AG04449 (cell line): ENCODE results near the gene PADI1.

Experiments
- CTCF ChIA-PET: fragments of 350-600 bp; formaldehyde crosslinking; extraction: SDS; loops from one replicate; lab custom pipeline; 2021; ENCODE audit warnings: antibody characterized with exemption; lab: Yijun Ruan, JAX
- POLR2A ChIA-PET: fragments of 400-600, 350-600 bp; formaldehyde crosslinking; extraction: SDS; loops from one replicate; lab custom pipeline; 2020; ENCODE audit warnings: antibody characterized with exemption, inconsistent platforms; lab: Yijun Ruan, JAX
- DNase-seq: peaks from one replicate; pipeline ENCODE4 v3.0.0-alpha.2; 2010; ENCODE audit warnings: low read depth, low spot score
- H3K4me3 ChIP-seq: 2 replicates; pipeline ENCODE4 v1.5.1; 2011; ENCODE audit warnings: low read depth, mild to moderate bottlenecking, control low read depth, low read length
- TF ChIP-seq, protein P1 (sequence below): IDR thresholded peaks from one replicate; pipeline ENCODE4 v1.5.1; 2011; ENCODE audit warnings: mild to moderate bottlenecking, moderate library complexity, low read length, control low read depth, inconsistent platforms; ENCODE audit not compliant: insufficient read depth; ENCODE audit errors: missing control alignments

The PADI1 gene

DNA sequence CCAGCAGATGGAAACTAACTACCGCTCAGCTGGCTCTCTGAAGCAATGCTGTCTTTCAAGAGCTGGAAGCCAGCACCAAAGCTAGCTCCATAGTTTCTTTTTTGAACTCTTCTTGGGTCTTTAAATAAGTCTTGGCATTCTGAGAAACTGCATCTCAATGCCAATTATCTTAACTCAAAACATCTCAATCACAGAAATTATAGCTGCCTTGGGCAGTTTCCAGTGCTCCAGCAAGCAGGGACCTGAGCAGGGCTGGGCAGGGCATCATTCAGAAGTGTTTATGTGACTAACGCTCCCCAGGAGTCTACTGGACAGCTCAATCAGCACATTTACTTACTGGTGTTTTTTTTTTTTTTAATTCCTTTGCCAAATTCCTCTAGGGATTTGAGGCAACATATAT, 84.8 kb downstream of the PADI1 start:
- no peak for DNase-seq
- TF ChIP-seq, protein P1, sequence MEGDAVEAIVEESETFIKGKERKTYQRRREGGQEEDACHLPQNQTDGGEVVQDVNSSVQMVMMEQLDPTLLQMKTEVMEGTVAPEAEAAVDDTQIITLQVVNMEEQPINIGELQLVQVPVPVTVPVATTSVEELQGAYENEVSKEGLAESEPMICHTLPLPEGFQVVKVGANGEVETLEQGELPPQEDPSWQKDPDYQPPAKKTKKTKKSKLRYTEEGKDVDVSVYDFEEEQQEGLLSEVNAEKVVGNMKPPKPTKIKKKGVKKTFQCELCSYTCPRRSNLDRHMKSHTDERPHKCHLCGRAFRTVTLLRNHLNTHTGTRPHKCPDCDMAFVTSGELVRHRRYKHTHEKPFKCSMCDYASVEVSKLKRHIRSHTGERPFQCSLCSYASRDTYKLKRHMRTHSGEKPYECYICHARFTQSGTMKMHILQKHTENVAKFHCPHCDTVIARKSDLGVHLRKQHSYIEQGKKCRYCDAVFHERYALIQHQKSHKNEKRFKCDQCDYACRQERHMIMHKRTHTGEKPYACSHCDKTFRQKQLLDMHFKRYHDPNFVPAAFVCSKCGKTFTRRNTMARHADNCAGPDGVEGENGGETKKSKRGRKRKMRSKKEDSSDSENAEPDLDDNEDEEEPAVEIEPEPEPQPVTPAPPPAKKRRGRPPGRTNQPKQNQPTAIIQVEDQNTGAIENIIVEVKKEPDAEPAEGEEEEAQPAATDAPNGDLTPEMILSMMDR, result no peak
- H3K4me3 ChIP-seq, result no peak overlapping the region
- POLR2A ChIA-PET, result interaction anchor here (0.8 kb wide), 1 partner anchor 56 kb away, joined by 3 read pairs; no protein-coding TSS in a partner anchor
- CTCF ChIA-PET, result interaction anchor here (0.7 to 2.1 kb wide), 6 partner anchors 10 to 168 kb away, joined by 3 to 9 read pairs (median 5); no protein-coding TSS in a partner anchor

DNA sequence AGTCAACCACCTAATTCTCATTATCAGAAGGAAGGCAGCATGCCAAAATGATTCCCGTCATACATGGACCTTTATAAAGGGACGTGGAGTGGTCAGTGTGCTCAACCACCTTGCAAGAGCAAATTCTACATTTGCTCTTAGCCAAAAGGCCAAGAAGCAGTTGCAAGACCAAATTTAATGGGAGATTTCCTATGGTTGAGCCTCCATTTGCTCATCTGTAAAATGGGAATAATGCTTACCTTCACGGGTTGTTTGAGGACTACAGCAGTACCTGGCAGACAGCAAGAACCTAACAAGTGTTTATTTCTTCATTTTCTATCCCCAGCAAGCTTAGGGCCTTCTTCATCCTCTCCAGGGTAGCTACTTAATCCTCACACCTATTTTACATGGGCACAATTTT, 85.6 kb downstream of the PADI1 start:
- DNase-seq, result no peak
- ChIA-PET POLR2A (no interaction called here), CTCF (interaction anchor here (0.7 to 1.6 kb wide), 7 partner anchors 9 to 169 kb away, joined by 3 to 6 read pairs (median 3); no protein-coding TSS in a partner anchor)
- TF ChIP-seq, protein P1, result no peak
- no peak overlapping the region for H3K4me3 ChIP-seq

GRCh38 chr1:17292299-17293160, 87.6 kb downstream of the PADI1 start:
- H3K4me3 ChIP-seq, result no peak overlapping the region
- ChIA-PET CTCF (no interaction called here), POLR2A (no interaction called here)
- no peak for DNase-seq
- TF ChIP-seq, protein P1, result no peak

DNA sequence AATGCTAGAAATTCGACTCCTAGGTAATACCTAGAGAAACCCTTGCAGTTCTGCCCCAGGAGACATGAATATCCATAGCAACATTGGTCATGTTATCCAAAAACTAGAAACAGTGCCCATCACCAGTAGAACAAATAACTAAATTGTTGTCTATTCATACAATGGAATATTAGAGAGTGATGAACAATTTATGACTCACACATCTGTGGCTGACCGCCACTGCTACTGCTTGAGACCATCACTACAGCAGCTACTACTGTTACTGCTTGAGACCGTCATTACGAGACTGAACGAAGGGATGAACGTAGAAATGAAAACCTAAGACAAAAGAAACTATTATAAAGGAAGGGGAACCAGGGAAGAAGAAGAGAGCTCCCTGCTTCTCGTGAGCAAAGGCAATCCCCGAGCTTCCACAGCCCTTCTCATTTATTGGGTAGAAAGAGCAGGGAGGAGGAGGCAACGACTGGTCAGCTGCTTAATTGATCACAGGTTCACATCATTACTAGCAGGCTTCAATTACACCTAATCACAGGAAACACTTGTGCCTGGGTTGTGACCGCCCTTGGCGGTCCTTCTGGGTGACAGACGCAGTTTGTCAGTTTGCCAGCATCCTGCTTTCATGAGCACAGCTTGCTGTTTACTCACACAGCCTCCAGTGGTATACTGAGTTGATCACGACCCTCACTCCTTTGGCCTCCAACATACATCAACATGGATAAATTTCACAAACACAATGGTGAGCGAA, 88.9 kb downstream of the PADI1 start:
- ChIA-PET CTCF (no interaction called here), POLR2A (no interaction called here)
- DNase-seq, result no peak
- no peak overlapping the region for H3K4me3 ChIP-seq
- TF ChIP-seq, protein P1, result no peak

DNA sequence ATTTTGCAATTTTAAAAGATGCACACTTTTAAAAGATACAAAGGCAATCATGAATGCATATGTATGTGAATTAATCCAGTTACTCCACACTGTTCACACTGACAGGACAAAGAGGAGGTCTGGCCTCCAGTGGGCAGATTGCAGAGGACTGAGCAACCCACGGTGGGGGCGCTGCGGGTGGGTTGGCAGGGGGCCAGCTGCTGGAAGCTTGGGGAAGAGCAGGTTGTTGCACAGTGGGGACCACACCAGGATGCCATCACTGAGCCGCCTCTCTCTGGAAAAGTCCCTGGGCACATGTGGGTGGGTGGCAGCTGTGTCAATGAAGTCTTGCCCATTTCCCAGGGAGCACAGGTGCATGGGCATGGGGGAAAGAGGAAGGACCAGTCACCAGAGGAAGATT, 90.4 kb downstream of the PADI1 start:
- ChIA-PET CTCF (no interaction called here), POLR2A (no interaction called here)
- TF ChIP-seq, protein P1, result no peak
- no peak overlapping the region for H3K4me3 ChIP-seq
- no peak for DNase-seq
